Activated effector memory CD4-positive, alpha-beta T cell treated with Interleukin-2 at 50 U/mL for 16 hours (primary cell): ENCODE data around the gene KRTAP4-9.
"Not testable (repeated sequence)": the region's sequence is repeated elsewhere in the genome, so short reads cannot be mapped to it uniquely, and the experiment has no call there.

Experiments
- DNase-seq: peaks from one replicate; pipeline ENCODE4 v3.0.0-alpha.2; 2020

Gene KRTAP4-9

GRCh38 chr17:41098481-41098880 lies 6.7 kb upstream of the KRTAP4-9 start:
- DNase-seq: no peak

GRCh38 chr17:41099682-41100480 lies 5.3 kb upstream of the KRTAP4-9 start:
- DNase-seq: not testable (repeated sequence)

GRCh38 chr17:41101586-41102259 lies 3.5 kb upstream of the KRTAP4-9 start, which contains the start of gene KRTAP4-16:
TSS of gene KRTAP4-16 (minus strand) at chr17:41102209. CDS start at chr17:41102209, 0 bp downstream.
- no peak for DNase-seq

- DNase-seq: no peak
Measured at GRCh38 chr17:41103896-41104295, 1.3 kb upstream of the KRTAP4-9 start.

GRCh38 chr17:41104386-41105038 lies 677 bp upstream of the KRTAP4-9 start:
- DNase-seq: not testable (repeated sequence)

- DNase-seq: no peak
Measured at GRCh38 chr17:41107941-41108450, 2.8 kb downstream of the KRTAP4-9 start.

GRCh38 chr17:41108728-41109386 lies 3.7 kb downstream of the KRTAP4-9 start:
- DNase-seq: not testable (repeated sequence)

- no peak for DNase-seq
Measured at GRCh38 chr17:41111151-41111885, 6.1 kb downstream of the KRTAP4-9 start.

- DNase-seq: no peak
Measured at GRCh38 chr17:41116297-41116696, 11.1 kb downstream of the KRTAP4-9 start.

- DNase-seq: not testable (repeated sequence)
Measured at GRCh38 chr17:41117846-41118386, 12.7 kb downstream of the KRTAP4-9 start, which contains the start of gene KRTAP4-11. TSS of gene KRTAP4-11 (minus strand) at chr17:41118373. CDS start at chr17:41118315, 58 bp downstream.

- DNase-seq: no peak
Measured at GRCh38 chr17:41118721-41119120, 13.5 kb downstream of the KRTAP4-9 start.

GRCh38 chr17:41119696-41120690 lies 14.8 kb downstream of the KRTAP4-9 start:
- DNase-seq: not testable (repeated sequence)

GRCh38 chr17:41121742-41122141 lies 16.6 kb downstream of the KRTAP4-9 start:
- DNase-seq: no peak

- not testable (repeated sequence) for DNase-seq
Measured at GRCh38 chr17:41123292-41123990, 18.3 kb downstream of the KRTAP4-9 start.

- not testable (repeated sequence) for DNase-seq
Measured at GRCh38 chr17:41123991-41124371, 18.8 kb downstream of the KRTAP4-9 start, which contains the start of gene KRTAP4-12. TSS of gene KRTAP4-12 (minus strand) at chr17:41124182. CDS start at chr17:41124122, 60 bp downstream.

- DNase-seq: no peak
Measured at GRCh38 chr17:41125064-41125463, 19.9 kb downstream of the KRTAP4-9 start.

GRCh38 chr17:41126412-41126811 lies 21.2 kb downstream of the KRTAP4-9 start:
- DNase-seq: no peak

- no peak for DNase-seq
Measured at GRCh38 chr17:41127371-41127770, 22.2 kb downstream of the KRTAP4-9 start.

GRCh38 chr17:41131979-41132378 lies 26.8 kb downstream of the KRTAP4-9 start:
- DNase-seq: no peak
